Left lung (tissue), 10 donors: ENCODE data around the gene ATP11B. TPM values are rescaled to one million over a fixed set of nuclear protein-coding genes. Genes with fewer than 3 reads are reported as not detected.

Experiments used
- ATAC-seq: fragments of 200-7000 bp; cut with Tn5 transposase; one replicate; pipeline ENCODE4 v1.9.1; 2020; ENCODE audit warnings: moderate library complexity
- DNase-seq, 4 donors: peaks; one replicate each; pipeline ENCODE4 v3.0.0-alpha.2; 2013 to 2020
- H3K27ac ChIP-seq, 2 donors: fragments of 200-600 bp; sonication (generic) in 1 of 2; one replicate each; pipeline versions ENCODE4 v1.5.0 to v1.8.0; 2020 to 2021
- H3K27me3 ChIP-seq, 2 donors: fragments of 200-600 bp; sonication (generic) in 1 of 2; one replicate each; pipeline versions ENCODE4 v1.5.0 to v1.8.0; 2020 to 2021
- H3K36me3 ChIP-seq, 2 donors: fragments of 200-600 bp; sonication (generic) in 1 of 2; one replicate each; pipeline versions ENCODE4 v1.5.0 to v1.8.0; 2020 to 2021
- H3K4me1 ChIP-seq, 2 donors: fragments of 200-600 bp; one replicate each; pipeline ENCODE4 v1.8.0; 2021
- H3K4me3 ChIP-seq, 2 donors: fragments of 200-600 bp; sonication (generic) in 1 of 2; one replicate each; pipeline versions ENCODE4 v1.5.0 to v1.8.0; 2020 to 2021; ENCODE audit warnings: mild to moderate bottlenecking in 1 of 2
- H3K9me3 ChIP-seq, 2 donors: fragments of 200-600 bp; sonication (generic) in 1 of 2; one replicate each; pipeline versions ENCODE4 v1.5.0 to v1.8.0; 2020 to 2021
- CTCF ChIP-seq, 2 donors: fragments of 200-600 bp; sonication (generic) in 1 of 2; IDR thresholded peaks; one replicate each; pipeline versions ENCODE4 v1.5.0 to v1.8.0; 2021; ENCODE audit warnings: antibody characterized with exemption in 2 of 2
- intact Hi-C, 2 donors: fragments of 100-400 bp; cut with DNase I; formaldehyde crosslinking; loops; one replicate each; pipeline versions ENCODE4 v1.11.2 to v1.14.2; 2022
- polyA plus RNA-seq, 6 donors: library from polyadenylated mRNA; unstranded; fragments of 120-200 nt; gene quantifications; one replicate each; pipeline ENCODE4 v1.2.1, GENCODE V29; 2013; ENCODE audit not compliant: insufficient read length in 6 of 6
- total RNA-seq, 2 donors: library from RNA; stranded (reverse); fragmentation: NEBNext Ultra II Directional; extraction: Animal tissue kit (Norgen Biotek cat#: 25700); gene quantifications; one replicate each; pipeline ENCODE4 v1.2.1, GENCODE V29; 2021
- donor health status: DM: no; HTN: yes; CAD: no.
- donor health status: DM: no; HTN: no; CAD: no.

Gene ATP11B
- total and polyA plus RNA-seq, 8 donors: 53.9 to 85.0 (median 60.7) TPM

- Histone ChIP-seq H3K27me3 (no peaks in the 10 kb centered on the region), H3K36me3 (peaks cover 0 to 71% of the 10 kb centered on the region in 2 donors), H3K4me1 (no peaks in the 10 kb centered on the region), H3K9me3 (no peaks in the 10 kb centered on the region), H3K4me3 (no peak overlapping the region), H3K27ac (no peak overlapping the region)
- no peak for TF ChIP-seq CTCF (IDR thresholded peaks at IDR 0.05)
- ATAC-seq (no peak), DNase-seq (no peak)
- intact Hi-C loops: no loop called here
Measured at GRCh38 chr3:182896553-182896952, 103.2 kb downstream of the ATP11B start.

- H3K9me3 ChIP-seq: no peaks in the 10 kb centered on the region
- TF ChIP-seq CTCF (IDR thresholded peaks at IDR 0.05): no peak
- no peak for ATAC-seq
- H3K27me3 ChIP-seq: no peaks in the 10 kb centered on the region
- no peak for DNase-seq
- intact Hi-C loops: no loop called here
- no peaks in the 10 kb centered on the region for H3K4me1 ChIP-seq
- no peak overlapping the region for H3K27ac ChIP-seq
- no peak overlapping the region for H3K4me3 ChIP-seq
- H3K36me3 ChIP-seq: peaks cover 0 to 81% of the 10 kb centered on the region in 2 donors
Measured at GRCh38 chr3:182902236-182902635, 108.9 kb downstream of the ATP11B start.

GRCh38 chr3:182904164-182904563 is 110.9 kb downstream of the ATP11B start:
- Histone ChIP-seq H3K27me3 (no peaks in the 10 kb centered on the region), H3K4me3 (no peak overlapping the region), H3K36me3 (peaks cover 0 to 69% of the 10 kb centered on the region in 2 donors), H3K27ac (no peak overlapping the region), H3K9me3 (no peaks in the 10 kb centered on the region), H3K4me1 (no peaks in the 10 kb centered on the region)
- intact Hi-C loops: no loop called here
- DNase-seq (no peak), ATAC-seq (no peak)
- no peak for TF ChIP-seq CTCF (IDR thresholded peaks at IDR 0.05)

- DNase-seq (no peak), ATAC-seq (no peak)
- H3K4me1 ChIP-seq: no peaks in the 10 kb centered on the region
- intact Hi-C loops: no loop called here
- H3K36me3 ChIP-seq: peaks cover 0 to 60% of the 10 kb centered on the region in 2 donors
- H3K4me3 ChIP-seq: no peak overlapping the region
- H3K9me3 ChIP-seq: no peaks in the 10 kb centered on the region
- no peak for TF ChIP-seq CTCF (IDR thresholded peaks at IDR 0.05)
- H3K27me3 ChIP-seq: no peaks in the 10 kb centered on the region
- H3K27ac ChIP-seq: no peak overlapping the region
Measured at GRCh38 chr3:182905623-182906022, 112.3 kb downstream of the ATP11B start.

GRCh38 chr3:182906036-182906435 is 112.7 kb downstream of the ATP11B start:
- Histone ChIP-seq H3K27me3 (no peaks in the 10 kb centered on the region), H3K36me3 (peaks cover 0 to 56% of the 10 kb centered on the region in 2 donors), H3K4me1 (no peaks in the 10 kb centered on the region), H3K9me3 (no peaks in the 10 kb centered on the region), H3K4me3 (no peak overlapping the region), H3K27ac (no peak overlapping the region)
- ATAC-seq: no peak
- intact Hi-C loops: no loop called here
- no peak for TF ChIP-seq CTCF (IDR thresholded peaks at IDR 0.05)
- no peak for DNase-seq
